Stimulated activated CD4-positive, alpha-beta T cell treated with anti-CD3 and anti-CD28 coated beads, Interleukin-4, amount 100 ng/mL, for 24 hours (primary cell): ENCODE data around the gene KRTAP3-1.

Experiments used
- DNase-seq: peaks from one replicate; pipeline ENCODE4 v3.0.0-alpha.2; 2020

Gene KRTAP3-1

GRCh38 chr17:40974366-40974765 lies 34.6 kb downstream of the KRTAP3-1 start:
- DNase-seq: no peak

- no peak for DNase-seq
These were observed 41.3 kb downstream of the KRTAP3-1 start for GRCh38 chr17:40967582-40967981.

DNA sequence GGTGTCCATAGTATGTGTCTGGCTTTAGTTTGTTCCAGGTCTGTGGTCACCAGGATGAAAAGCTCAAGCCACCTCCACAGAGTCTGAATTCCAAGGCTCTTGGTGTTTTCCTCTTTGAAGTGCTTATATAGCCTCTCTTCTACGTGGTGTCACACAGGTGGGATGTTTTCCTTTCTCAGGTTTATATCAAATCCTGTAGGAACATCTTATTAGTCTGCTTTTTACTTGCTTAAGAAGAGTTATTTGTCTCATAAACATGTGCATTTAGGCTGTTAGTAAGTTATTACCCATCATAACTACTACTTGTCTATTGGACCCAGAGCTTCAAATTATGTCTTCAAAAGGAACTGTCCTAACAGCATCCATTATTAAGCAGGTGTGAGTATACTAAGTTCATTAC lies 42.1 kb downstream of the KRTAP3-1 start, which contains the start of gene KRT39:
Gene KRT39 (minus strand): TSS at position 101 of the 400 bp plus-strand sequence. CDS start 92 bp downstream, at position 9.
- no peak for DNase-seq

DNA sequence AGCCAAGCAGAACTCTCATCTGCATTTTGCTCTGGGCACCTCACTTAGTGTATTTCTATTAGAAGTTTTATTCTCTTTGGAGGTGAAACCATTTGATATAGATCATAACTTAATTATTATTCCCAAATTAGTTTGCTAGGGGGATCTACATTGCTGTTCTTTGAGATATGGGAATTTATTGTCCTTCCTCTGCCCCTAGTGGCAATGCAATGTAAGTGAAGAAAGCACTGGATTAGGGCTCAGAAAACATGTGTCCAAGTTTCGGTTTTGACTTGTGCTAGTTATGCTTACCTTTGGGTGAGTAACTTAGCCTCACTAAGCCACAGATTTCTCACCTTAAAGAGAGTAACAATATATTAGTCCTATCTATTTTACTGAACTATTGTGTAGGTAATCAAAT lies 45.1 kb downstream of the KRTAP3-1 start:
- DNase-seq: no peak

- no peak for DNase-seq
These were observed 46.8 kb downstream of the KRTAP3-1 start for GRCh38 chr17:40962059-40962561.

DNA sequence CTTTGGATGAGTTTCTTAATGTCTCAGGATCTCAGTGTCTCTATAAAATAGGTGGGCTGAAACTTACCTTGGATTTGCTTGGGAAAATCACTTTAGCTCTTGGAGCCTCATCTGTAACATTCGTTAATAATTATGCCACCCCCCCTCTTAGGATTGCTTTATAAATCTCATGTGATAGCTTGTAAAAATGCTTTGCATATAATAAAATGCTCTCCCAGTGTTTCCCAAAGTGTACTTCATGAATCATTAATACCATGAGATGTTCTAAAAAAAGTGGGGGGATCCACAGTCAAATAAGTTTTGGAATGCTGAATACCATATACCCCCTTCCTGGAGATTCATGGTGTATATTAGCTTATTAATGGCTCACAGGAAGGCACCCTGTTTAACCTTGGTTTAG lies 47.3 kb downstream of the KRTAP3-1 start:
- DNase-seq: no peak

DNA sequence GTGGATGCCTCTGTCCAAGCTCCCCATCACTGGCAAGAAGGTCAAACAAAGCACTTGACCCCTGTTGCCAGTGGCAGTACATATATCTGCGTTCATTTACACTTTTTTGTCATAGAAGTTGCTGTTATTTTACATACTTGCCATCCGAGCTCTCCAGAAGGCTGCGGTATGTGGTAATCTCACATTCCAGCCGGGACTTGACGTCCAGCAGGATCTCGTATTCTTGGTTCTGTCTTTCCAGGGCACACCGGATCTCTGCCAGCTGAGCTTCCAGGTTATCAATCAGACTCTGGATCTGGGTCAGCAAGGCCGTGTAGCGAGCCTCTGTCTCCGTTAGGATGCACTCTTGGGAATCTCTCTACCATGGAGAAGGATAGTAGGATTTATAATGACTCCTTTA lies 48.8 kb downstream of the KRTAP3-1 start:
- no peak for DNase-seq
